Dermis blood vessel endothelial cell (primary cell): ENCODE results near the gene LELP1. TPM values are rescaled to one million over a fixed set of nuclear protein-coding genes. Genes with fewer than 3 reads are reported as not detected.
"Not testable (repeated sequence)": the region's sequence is repeated elsewhere in the genome, so short reads cannot be mapped to it uniquely, and the experiment has no call there.

ENCODE experiments used
- DNase-seq: peaks from one replicate; pipeline ENCODE4 v3.0.0; 2010
- total RNA-seq: library from RNA; depleted of rRNA; stranded (reverse); fragments of >200 nt; gene quantifications from 2 replicates; pipeline ENCODE4 v1.2.3, GENCODE V29; 2014

LELP1 gene
- total RNA-seq = not detected in 2 replicates

- no peak for DNase-seq
Observed at GRCh38 chr1:153203130-153203529, at the start of gene LELP1. TSS of gene LELP1 (plus strand) at chr1:153203430. CDS start at chr1:153204708, 1,278 bp downstream.

DNA sequence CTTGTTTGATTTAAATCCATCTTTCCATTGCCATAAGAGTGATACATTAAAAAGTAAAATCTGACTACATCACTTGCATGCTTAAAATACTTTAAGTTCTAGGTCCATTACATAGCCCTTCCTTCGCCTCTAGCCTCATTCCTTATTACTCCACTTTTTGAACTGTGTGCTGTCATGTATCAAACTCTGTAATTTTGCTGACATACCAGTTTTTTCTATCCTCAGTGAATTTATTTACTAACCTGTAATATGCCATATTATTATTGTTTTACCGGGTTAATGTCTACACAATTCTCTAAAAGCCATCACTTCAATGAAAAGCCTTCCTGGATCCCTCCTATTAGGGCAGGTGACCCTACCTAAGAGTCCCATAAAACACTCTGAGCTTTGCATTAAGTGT, 47.7 kb upstream of the LELP1 start:
- DNase-seq = no peak

DNA sequence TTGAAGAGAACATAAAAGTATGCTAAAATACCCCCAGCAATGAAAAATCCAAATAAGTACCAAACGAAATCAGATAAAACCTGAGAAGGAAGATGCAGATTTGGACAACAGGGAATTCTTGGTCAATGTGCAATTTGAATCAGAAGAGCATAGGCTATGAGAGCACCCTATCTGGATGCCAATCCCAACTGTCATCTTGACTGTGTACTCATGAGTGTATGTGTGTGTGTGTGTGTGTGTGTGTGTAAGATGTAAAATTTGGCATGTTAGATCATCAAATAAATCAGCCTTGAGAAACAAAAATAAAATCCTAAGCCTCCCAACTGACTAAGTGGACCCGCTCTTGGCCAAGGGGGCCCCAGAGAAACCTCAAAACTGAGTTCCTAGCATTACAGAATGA, 34.5 kb upstream of the LELP1 start:
- no peak for DNase-seq

- no peak for DNase-seq
Observed at GRCh38 chr1:153174624-153175023, 28.6 kb upstream of the LELP1 start.

GRCh38 chr1:153178922-153179321, 24.3 kb upstream of the LELP1 start:
- DNase-seq = no peak

GRCh38 chr1:153180556-153180955, 22.7 kb upstream of the LELP1 start:
- DNase-seq = no peak

GRCh38 chr1:153188301-153188700, 14.9 kb upstream of the LELP1 start:
- DNase-seq = not testable (repeated sequence)

GRCh38 chr1:153190373-153190772, 12.9 kb upstream of the LELP1 start:
- no peak for DNase-seq

- DNase-seq = no peak
Observed at GRCh38 chr1:153192697-153193096, 10.5 kb upstream of the LELP1 start.

DNA sequence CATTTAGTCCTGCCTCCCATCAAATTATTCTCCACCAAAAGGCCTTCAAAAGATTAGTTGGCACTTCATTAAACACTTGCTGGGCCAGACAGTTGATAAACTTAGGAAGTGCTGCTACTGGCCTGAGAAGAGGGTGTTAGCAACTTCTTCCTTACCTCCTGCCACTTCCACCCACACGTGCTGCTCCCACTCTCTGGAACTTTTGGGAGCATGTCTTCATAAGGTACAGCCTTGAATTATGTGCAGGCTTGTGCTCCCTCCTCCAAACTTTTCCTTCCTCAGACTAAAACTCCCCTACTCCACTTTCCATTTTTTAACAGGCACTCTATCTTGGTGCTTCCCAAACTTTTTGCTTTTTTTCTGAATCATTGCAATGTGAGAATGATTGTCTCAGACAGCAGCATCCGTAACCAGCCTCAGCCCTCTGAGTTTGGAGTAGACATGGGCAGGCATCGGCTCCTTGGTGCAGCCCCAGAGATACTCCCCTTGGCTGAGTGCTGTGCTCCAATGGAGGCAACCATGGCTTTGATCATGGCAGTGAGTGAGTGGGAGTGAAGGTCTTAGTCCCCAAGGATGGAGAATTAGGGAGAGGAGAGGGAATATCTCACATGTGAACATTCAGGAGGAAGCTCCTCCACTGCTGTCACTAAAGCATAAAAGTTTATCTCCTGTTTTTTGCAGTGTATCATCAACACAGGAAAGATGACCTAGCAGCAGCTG, 8.7 kb upstream of the LELP1 start:
- no peak for DNase-seq

GRCh38 chr1:153195216-153195615, 8.0 kb upstream of the LELP1 start:
- DNase-seq = no peak

- DNase-seq = no peak
Observed at GRCh38 chr1:153202006-153202405, 1.2 kb upstream of the LELP1 start.

- no peak for DNase-seq
Observed at GRCh38 chr1:153206631-153207030, 3.4 kb downstream of the LELP1 start.

DNA sequence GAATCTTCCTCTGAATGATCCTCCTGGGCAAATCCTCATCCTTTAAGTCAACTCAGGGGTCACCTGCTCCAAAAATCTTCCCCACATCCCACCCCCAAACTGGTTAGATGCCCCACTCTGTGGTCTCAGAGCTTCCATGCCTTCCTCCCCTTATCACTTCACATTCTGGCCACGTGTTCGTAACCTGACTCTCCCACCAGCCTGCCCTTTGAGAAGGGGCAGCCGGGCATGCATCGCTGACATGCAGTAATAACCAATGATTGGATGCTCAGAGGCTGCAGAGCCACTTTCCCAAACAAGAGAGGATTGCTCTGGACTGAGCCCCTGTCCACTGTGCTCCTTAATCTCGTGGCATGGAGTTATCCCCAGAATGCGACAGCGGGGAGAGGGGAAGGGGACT, 7.0 kb downstream of the LELP1 start:
- DNase-seq = no peak

GRCh38 chr1:153212201-153212600, 9.0 kb downstream of the LELP1 start:
- no peak for DNase-seq

GRCh38 chr1:153213519-153213918, 10.3 kb downstream of the LELP1 start:
- no peak for DNase-seq

- no peak for DNase-seq
Observed at GRCh38 chr1:153217212-153217611, 14.0 kb downstream of the LELP1 start, which contains the start of gene PRR9. TSS of gene PRR9 (plus strand) at chr1:153217584. CDS start at chr1:153218145, 561 bp downstream.

DNA sequence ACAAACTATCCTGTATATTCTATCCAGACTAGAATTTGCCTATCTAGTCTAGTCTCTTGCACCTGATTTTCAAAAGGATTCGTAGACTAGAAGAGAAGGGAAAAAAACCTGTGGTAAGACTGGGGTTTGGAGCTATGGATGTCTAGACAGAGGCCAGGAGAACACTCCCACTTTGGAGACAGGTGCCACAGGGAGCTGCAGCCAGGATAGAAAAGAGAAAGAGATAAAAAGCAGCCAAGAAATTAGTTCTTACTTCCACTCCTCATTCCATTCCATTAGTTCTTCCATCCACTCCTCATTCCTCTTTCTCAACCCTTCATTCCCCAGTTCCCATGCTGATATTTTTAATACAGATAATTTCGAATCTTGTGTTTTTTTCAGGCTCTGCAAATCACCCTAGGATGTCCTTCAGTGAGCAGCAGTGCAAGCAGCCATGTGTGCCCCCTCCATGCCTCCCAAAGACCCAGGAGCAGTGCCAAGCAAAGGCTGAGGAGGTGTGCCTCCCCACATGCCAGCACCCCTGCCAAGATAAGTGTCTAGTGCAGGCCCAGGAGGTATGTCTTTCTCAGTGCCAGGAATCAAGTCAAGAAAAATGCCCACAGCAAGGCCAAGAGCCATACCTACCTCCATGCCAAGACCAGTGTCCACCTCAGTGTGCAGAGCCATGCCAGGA, 14.7 kb downstream of the LELP1 start:
- DNase-seq = no peak

DNA sequence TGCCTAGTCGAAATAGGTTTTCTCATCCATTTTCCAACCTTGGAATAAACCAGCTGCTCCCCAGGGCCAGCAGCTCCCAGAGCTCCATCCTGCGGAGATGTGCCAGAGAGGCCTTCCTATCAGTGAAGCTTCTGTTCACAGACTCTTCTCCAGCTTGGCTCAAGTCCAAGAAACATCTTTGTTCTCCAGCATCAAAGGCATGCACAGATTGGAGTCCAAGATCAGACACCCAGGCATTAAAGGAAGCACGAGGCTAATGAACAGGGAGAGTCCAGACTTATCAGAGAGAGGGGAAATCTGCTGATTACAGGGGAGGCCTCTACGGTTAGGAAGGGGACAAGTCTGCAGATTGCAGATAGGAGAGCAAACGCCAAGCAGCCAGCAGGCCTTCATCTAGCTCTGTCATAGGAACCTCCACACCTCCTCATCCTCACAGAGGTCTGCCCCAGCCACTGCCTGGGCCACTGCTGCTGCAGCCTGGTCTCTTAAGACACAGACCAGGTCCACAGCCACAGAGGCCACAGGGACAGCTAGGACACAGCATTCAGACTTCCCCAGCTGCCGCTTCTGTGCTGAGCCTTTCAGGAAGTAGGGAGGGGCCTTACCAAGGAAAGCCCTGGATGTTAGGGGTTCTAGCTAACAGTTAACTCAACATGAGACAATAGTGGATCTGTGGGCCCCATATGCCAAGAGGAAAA, 17.5 kb downstream of the LELP1 start:
- peak; percentile 2 for DNase-seq

- DNase-seq = peak; percentile 63
Observed at GRCh38 chr1:153223040-153223891, 20.0 kb downstream of the LELP1 start.

DNA sequence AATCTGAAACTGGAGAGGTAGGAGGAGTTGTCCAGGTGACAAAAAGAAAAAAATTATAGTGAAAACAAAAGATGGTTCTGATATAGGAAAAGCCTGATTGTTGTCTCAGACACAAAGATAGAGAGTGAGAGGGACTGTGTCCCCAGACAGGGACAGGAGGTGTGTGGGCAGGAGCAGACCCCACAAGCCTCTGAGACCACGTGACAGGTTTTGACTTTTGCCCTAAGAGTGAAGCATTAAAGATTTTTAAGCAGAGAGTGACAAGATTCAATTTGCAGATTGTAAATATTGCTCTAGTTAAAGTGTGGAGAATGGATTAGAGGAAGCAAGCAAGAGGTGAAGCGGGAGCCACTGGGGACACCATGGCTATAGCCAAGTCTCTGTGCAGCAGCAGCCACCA, 24.6 kb downstream of the LELP1 start:
- no peak for DNase-seq

DNA sequence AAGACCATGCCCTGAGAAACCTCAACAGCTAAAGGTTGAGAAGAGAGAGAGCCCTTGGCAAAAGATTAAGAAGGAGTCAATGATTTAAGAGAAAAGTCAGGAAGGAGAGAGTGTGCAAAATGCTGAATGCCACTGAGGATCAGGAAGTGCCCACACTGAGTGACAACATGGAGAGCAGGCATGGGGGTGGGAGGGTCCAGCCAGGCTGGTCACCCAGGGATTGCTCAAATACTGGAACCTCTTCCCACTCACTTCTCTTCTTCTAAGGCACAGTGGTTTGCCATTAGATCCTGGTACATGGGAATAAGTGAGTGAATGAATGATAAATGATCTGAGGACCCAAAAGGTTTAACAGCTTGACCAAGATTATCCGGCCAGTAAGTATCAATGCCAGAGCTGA, 25.3 kb downstream of the LELP1 start:
- DNase-seq = no peak
